ENCODE measurements around the gene ASIC2.

ASIC2 gene

GRCh38 chr17:33024688-33025486, 268.2 kb downstream of the ASIC2 start:
- DNase-seq (ENCODE audit: low read depth in 3 of 3), result no peak

GRCh38 chr17:33023790-33024189, 269.3 kb downstream of the ASIC2 start:
- DNase-seq (ENCODE audit: low read depth in 3 of 3), result no peak

- DNase-seq (ENCODE audit: low read depth in 3 of 3), result no peak
Measured at GRCh38 chr17:33021731-33022408, 271.2 kb downstream of the ASIC2 start.

GRCh38 chr17:33019161-33019890, 273.8 kb downstream of the ASIC2 start:
- no peak for DNase-seq (ENCODE audit: low read depth in 3 of 3)

GRCh38 chr17:33017366-33017765, 275.7 kb downstream of the ASIC2 start:
- no peak for DNase-seq (ENCODE audit: low read depth in 3 of 3)

GRCh38 chr17:33016920-33017319, 276.2 kb downstream of the ASIC2 start:
- DNase-seq (ENCODE audit: low read depth in 3 of 3), result no peak

- no peak for DNase-seq (ENCODE audit: low read depth in 3 of 3)
Measured at GRCh38 chr17:33015716-33016346, 277.3 kb downstream of the ASIC2 start.

GRCh38 chr17:33014751-33015150, 278.3 kb downstream of the ASIC2 start:
- DNase-seq (ENCODE audit: low read depth in 3 of 3), result no peak

GRCh38 chr17:33013596-33014375, 279.3 kb downstream of the ASIC2 start:
- DNase-seq (ENCODE audit: low read depth in 3 of 3), result no peak

GRCh38 chr17:33012522-33013033, 280.5 kb downstream of the ASIC2 start:
- no peak for DNase-seq (ENCODE audit: low read depth in 3 of 3)

- DNase-seq (ENCODE audit: low read depth in 3 of 3), result no peak
Measured at GRCh38 chr17:33009636-33010035, 283.5 kb downstream of the ASIC2 start.

- DNase-seq (ENCODE audit: low read depth in 3 of 3), result no peak
Measured at GRCh38 chr17:33007186-33007585, 285.9 kb downstream of the ASIC2 start.

GRCh38 chr17:33002246-33002645, 290.8 kb downstream of the ASIC2 start:
- DNase-seq (ENCODE audit: low read depth in 3 of 3), result no peak

- no peak for DNase-seq (ENCODE audit: low read depth in 3 of 3)
Measured at GRCh38 chr17:32998887-32999228, 294.2 kb downstream of the ASIC2 start.

- DNase-seq (ENCODE audit: low read depth in 3 of 3), result peak; percentile 38 to 71 (median 65)
Measured at GRCh38 chr17:32998111-32998886, 294.8 kb downstream of the ASIC2 start.

GRCh38 chr17:32995416-32996045, 297.6 kb downstream of the ASIC2 start:
- DNase-seq (ENCODE audit: low read depth in 3 of 3), result no peak

- DNase-seq (ENCODE audit: low read depth in 3 of 3), result no peak
Measured at GRCh38 chr17:32993977-32994376, 299.1 kb downstream of the ASIC2 start.

GRCh38 chr17:32992321-32993033, 300.6 kb downstream of the ASIC2 start:
- DNase-seq (ENCODE audit: low read depth in 3 of 3), result no peak

GRCh38 chr17:32988481-32989101, 304.5 kb downstream of the ASIC2 start:
- DNase-seq (ENCODE audit: low read depth in 3 of 3), result no peak

All from stimulated activated CD4-positive, alpha-beta T cell treated with anti-CD3 and anti-CD28 coated beads, TNF-alpha, amount 100 ng/mL, for 48 hours (primary cell).